AG09319 (cell line): Measurements from ENCODE around the gene NPIPB8.
"Not testable (repeated sequence)": the region's sequence is repeated elsewhere in the genome, so short reads cannot be mapped to it uniquely, and the experiment has no call there.

ENCODE experiments used
- DNase-seq: peaks from one replicate; pipeline ENCODE4 v3.0.0-alpha.2; 2010; ENCODE audit warnings: low read depth; ENCODE audit errors: extremely low read depth
- CTCF ChIP-seq: IDR thresholded peaks from 2 replicates; pipeline ENCODE4 v1.5.1; 2011; ENCODE audit warnings: low read depth, mild to moderate bottlenecking, inconsistent platforms, low read length, moderate library complexity

NPIPB8 gene

GRCh38 chr16:28603381-28604185 lies 34.3 kb upstream of the NPIPB8 start:
- DNase-seq: no peak
- no peak for TF ChIP-seq CTCF

- no peak for TF ChIP-seq CTCF
Measured at GRCh38 chr16:28604186-28604565, 33.7 kb upstream of the NPIPB8 start.

GRCh38 chr16:28606291-28607115 lies 31.4 kb upstream of the NPIPB8 start:
- no peak for TF ChIP-seq CTCF
- DNase-seq: no peak

More at GRCh38 chr16:28604186-28604565, 33.7 kb upstream of the NPIPB8 start:
- no peak for DNase-seq

GRCh38 chr16:28607116-28607623 lies 30.7 kb upstream of the NPIPB8 start:
- no peak for DNase-seq
- no peak for TF ChIP-seq CTCF

- DNase-seq: not testable (repeated sequence)
Measured at GRCh38 chr16:28607681-28608495, 30.0 kb upstream of the NPIPB8 start.

GRCh38 chr16:28608496-28608808 lies 29.4 kb upstream of the NPIPB8 start:
- DNase-seq: not testable (repeated sequence)

- not testable (repeated sequence) for DNase-seq
Measured at GRCh38 chr16:28608867-28609596, 28.8 kb upstream of the NPIPB8 start.

GRCh38 chr16:28609631-28610594 lies 28.0 kb upstream of the NPIPB8 start, which contains the start of gene SULT1A1:
Gene SULT1A1 (minus strand): TSS chr16:28610044. CDS start chr16:28608855, 1,189 bp downstream.
- DNase-seq: no peak
- no peak for TF ChIP-seq CTCF
